K562 (cell line): ENCODE results near the gene ALG12. TPM values are rescaled to one million over a fixed set of nuclear protein-coding genes. Genes with fewer than 3 reads are reported as not detected.

Experiments used
- ATAC-seq: fragments of 200-7000 bp; cut with Tn5 transposase; 3 replicates; pipeline ENCODE4 v1.9.1; 2020; ENCODE audit warnings: moderate library complexity
- BruUV-seq: library from RNA; stranded (reverse); fragments of 400-500 nt; replicated peaks from 2 replicates; lab custom pipeline; 2021; lab: Mats Ljungman, UMichigan
- CTCF ChIA-PET: fragments of 300-600 bp; formaldehyde crosslinking; extraction: SDS; loops from one replicate; lab custom pipeline; 2021; ENCODE audit warnings: low intra/inter-chr PET ratio; lab: Yijun Ruan, JAX
- POLR2A ChIA-PET: fragments of 300-600, 350-650 bp; sonication (Branson Sonifier 250); formaldehyde crosslinking; extraction: SDS; loops from one replicate; lab custom pipeline; 2021; ENCODE audit warnings: antibody characterized with exemption, inconsistent platforms; lab: Yijun Ruan, JAX
- DNase-seq, 4 experiments: peaks; one replicate each; pipeline versions ENCODE4 v3.0.0 to v3.0.0-alpha.2; 2011 to 2018; ENCODE audit warnings: low spot score in 3 of 4, mixed read lengths in 3 of 4; ENCODE audit errors: extremely low read depth in 1 of 4
- FAIRE-seq: peaks from 2 replicates; lab custom pipeline; 2011; peaks lifted over from hg19 to GRCh38; lab: Jason Lieb, UNC
- H2AFZ ChIP-seq: 2 replicates; pipeline ENCODE4 v1.6.0; 2011; ENCODE audit warnings: low read depth, low read length, control low read depth, inconsistent platforms
- H3K27ac ChIP-seq: fragments of 200-600 bp; 3 replicates; pipeline ENCODE4 v1.8.0; 2011; ENCODE audit warnings: low read depth, mild to moderate bottlenecking, control low read depth, inconsistent platforms, low read length, moderate library complexity, mixed read lengths; ENCODE audit errors: extremely low read depth
- H3K27me3 ChIP-seq, 2 experiments: fragments of 300-600 bp in 1 of 2; 2 replicates in 1 of 2; 3 replicates in 1 of 2; pipeline versions ENCODE4 v1.6.0 to v1.8.0; 2011; ENCODE audit warnings: inconsistent platforms in 2 of 2, low read length in 2 of 2, mild to moderate bottlenecking in 1 of 2, mixed read lengths in 1 of 2, moderate library complexity in 1 of 2; ENCODE audit not compliant: control insufficient read depth in 2 of 2, insufficient read depth in 2 of 2
- H3K36me3 ChIP-seq: fragments of 300-600 bp; 3 replicates; pipeline ENCODE4 v1.8.0; 2011; ENCODE audit warnings: mild to moderate bottlenecking, low read length, inconsistent platforms; ENCODE audit not compliant: control insufficient read depth, insufficient read depth
- H3K4me1 ChIP-seq, 2 experiments: fragments of 200-600 bp in 1 of 2; replicated peaks in 1 of 2; 2 replicates in 1 of 2; 3 replicates in 1 of 2; pipeline versions ENCODE4 v1.5.1 to v1.8.0; 2011; ENCODE audit warnings: inconsistent platforms in 2 of 2, low read length in 2 of 2, mild to moderate bottlenecking in 1 of 2, mixed read lengths in 1 of 2, moderate library complexity in 1 of 2; ENCODE audit not compliant: control insufficient read depth in 2 of 2, insufficient read depth in 2 of 2
- H3K4me2 ChIP-seq: 2 replicates; pipeline ENCODE4 v1.6.1; 2011; ENCODE audit warnings: low read length, control low read depth, inconsistent platforms, mixed read lengths; ENCODE audit not compliant: insufficient read depth
- H3K4me3 ChIP-seq: fragments of 200-600 bp; sonication (generic), shearing (Covaris generic); 2 replicates; pipeline ENCODE4 v1.5.1; 2016; ENCODE audit warnings: control low read depth, inconsistent platforms
- H3K79me2 ChIP-seq: fragments of 200-600 bp; 3 replicates; pipeline ENCODE4 v1.8.0; 2011; ENCODE audit warnings: low read length, inconsistent platforms; ENCODE audit not compliant: control insufficient read depth, insufficient read depth
- H3K9ac ChIP-seq, 2 experiments: 2 replicates each; pipeline versions ENCODE4 v1.6.0 to v1.6.1; 2011; ENCODE audit warnings: low read depth in 2 of 2, low read length in 2 of 2, control low read depth in 1 of 2, inconsistent platforms in 1 of 2, mild to moderate bottlenecking in 1 of 2, mixed read lengths in 1 of 2; ENCODE audit not compliant: insufficient read depth in 1 of 2
- H3K9me1 ChIP-seq: one replicate; pipeline ENCODE4 v1.6.0; 2011; ENCODE audit warnings: inconsistent platforms, mild to moderate bottlenecking, low read length, moderate library complexity; ENCODE audit not compliant: control insufficient read depth, insufficient read depth
- H3K9me3 ChIP-seq: replicated peaks from 2 replicates; pipeline ENCODE4 v1.5.1; 2011; ENCODE audit warnings: low read depth, low read length, inconsistent platforms; ENCODE audit not compliant: control insufficient read depth, insufficient read depth
- H4K20me1 ChIP-seq: replicated peaks from 2 replicates; pipeline ENCODE4 v1.6.1; 2011; ENCODE audit warnings: low read length, inconsistent platforms, mixed read lengths; ENCODE audit not compliant: control insufficient read depth, insufficient read depth
- ARID1B ChIP-seq: fragments of 450-650 bp; IDR thresholded peaks from 2 replicates; pipeline ENCODE4 v1.6.1; 2016; ENCODE audit warnings: antibody characterized with exemption, mild to moderate bottlenecking, inconsistent platforms
- ATF6 ChIP-seq: sonication (generic); formaldehyde crosslinking; IDR thresholded peaks from 2 replicates; pipeline ENCODE4 v1.4.0; 2020; ENCODE audit warnings: mild to moderate bottlenecking, missing genetic modification reagents
- MYNN ChIP-seq, 2 experiments: sonication (generic); formaldehyde crosslinking in 1 of 2; IDR thresholded peaks; 2 replicates each; pipeline versions ENCODE4 v1.5.0 to v1.6.1; 2016 to 2020; ENCODE audit warnings: antibody characterized with exemption in 1 of 2, missing genetic modification reagents in 1 of 2
- NCOA4 ChIP-seq: fragments of 450-650 bp; IDR thresholded peaks from 2 replicates; pipeline ENCODE4 v1.6.1; 2018; ENCODE audit warnings: mild to moderate bottlenecking; ENCODE audit not compliant: partially characterized antibody
- SP2 ChIP-seq: IDR thresholded peaks from 2 replicates; pipeline ENCODE4 v1.6.1; 2011; ENCODE audit warnings: mild to moderate bottlenecking, low read depth, low read length, moderate library complexity; ENCODE audit not compliant: poor library complexity, severe bottlenecking; ENCODE audit errors: extremely low read depth
- WHSC1 ChIP-seq: IDR thresholded peaks from one replicate; pipeline ENCODE4 v1.6.1; 2012; ENCODE audit warnings: low read length, control low read depth, inconsistent platforms
- ZFP91 ChIP-seq: sonication (generic); formaldehyde crosslinking; IDR thresholded peaks from 2 replicates; pipeline ENCODE4 v1.8.0; 2022; ENCODE audit warnings: mild to moderate bottlenecking, missing genetic modification reagents
- ZNF407 ChIP-seq: fragments of 450-650 bp; IDR thresholded peaks from 2 replicates; pipeline ENCODE4 v1.6.1; 2016; ENCODE audit warnings: low read depth
- WGBS: fragments of 100-300 bp; shearing (Covaris generic); methylation state at CpG from one replicate; pipeline ENCODE4 v1.1.6; 2016; ENCODE audit warnings: low coverage, mixed read lengths; ENCODE audit not compliant: insufficient coverage; ENCODE audit errors: missing lambda C conversion rate; 5-methylcytosine and 5-hydroxymethylcytosine counted together
- in situ Hi-C: fragments of 300-500 bp; cut with MboI; formaldehyde crosslinking; loops from 4 replicates; pipeline ENCODE4 v1.15.0; 2018; ENCODE audit warnings: inconsistent platforms, mixed read lengths
- intact Hi-C: fragments of 100-400 bp; cut with micrococcal nuclease; formaldehyde crosslinking; loops from 2 replicates; pipeline ENCODE4 v1.14.2; 2022
- polyA plus RNA-seq, 8 experiments: library from polyadenylated mRNA; depleted of rRNA in 4 of 8; stranded (reverse) in 5 of 8; unstranded in 3 of 8; fragments of >200 nt; fragmentation: Nextera tagmentation in 2 of 8; fragmentation: Illumina TruSeq in 1 of 8; extraction: Ambion mirVana in 2 of 8; extraction: Trizol in 1 of 8; gene quantifications; 2 replicates each; pipeline versions ENCODE4 v1.2.1 to v1.2.3, GENCODE V29; 2011 to 2014; ENCODE audit warnings: inconsistent platforms in 1 of 8, missing spikeins in 1 of 8
- total RNA-seq, 7 experiments: library from RNA; depleted of rRNA in 6 of 7; stranded (reverse); fragments of >200 nt in 6 of 7; fragmentation: Illumina TruSeq in 2 of 7; extraction: Trizol in 2 of 7; gene quantifications; 2 replicates each; pipeline versions ENCODE4 v1.2.1 to v1.2.3, GENCODE V29; 2011 to 2021; ENCODE audit warnings: low replicate concordance in 1 of 7

Gene ALG12
- total and polyA plus RNA-seq, 9 of the 15 experiments (the other 6 are each of a cell fraction or from before 2014, with no cell fraction given): 0.20 to 8.5 (median 3.4) TPM

GRCh38 chr22:49954991-49955580 is 36.8 kb upstream of the ALG12 start (continued):
- no peak for TF ChIP-seq ATF6 (CRISPR knock-in tag)

- intact Hi-C loops (no loop called here), in situ Hi-C loops (no loop called here)
- Histone ChIP-seq H3K4me3 (no peak overlapping the region), H3K9me3 (no peaks in the 10 kb centered on the region), H3K79me2 (peaks cover under 1% of the 10 kb centered on the region; the same call in 2 of the 3 replicates), H3K9me1 (no peaks in the 10 kb centered on the region), H3K4me1 (peaks cover 7 to 94% of the 10 kb centered on the region in 2 experiments), H3K27me3 (no peaks in the 10 kb centered on the region), H2AFZ (no peak overlapping the region), H4K20me1 (no peaks in the 10 kb centered on the region), H3K4me2 (no peak overlapping the region), H3K36me3 (no peaks in the 10 kb centered on the region), H3K27ac (no peak overlapping the region), H3K9ac (no peak overlapping the region)
- DNase-seq (no peak), ATAC-seq (no peak), FAIRE-seq (no peak)
- WGBS: no CpG with 5 or more reads among the region's 8 CpGs
- POLR2A ChIA-PET: no interaction called here
- no TSS peak for BruUV-seq
- CTCF ChIA-PET: no interaction called here
- TF ChIP-seq ARID1B (no peak), WHSC1 (no peak), SP2 (no peak), ZNF407 (no peak), NCOA4 (no peak), MYNN (IDR thresholded peaks at IDR 0.05) (no peak), MYNN (CRISPR knock-in tag; IDR thresholded peaks at IDR 0.05) (no peak), ZFP91 (no peak)
Measured at GRCh38 chr22:49954354-49954753, 36.1 kb upstream of the ALG12 start.
